DND-41 (cell line): ENCODE data around the gene IL17RE.

Experiments
- EZH2 ChIP-seq: IDR thresholded peaks from 3 replicates; pipeline ENCODE4 v1.6.1; 2012; ENCODE audit warnings: borderline replicate concordance, low read depth, mild to moderate bottlenecking, moderate library complexity, low read length, inconsistent platforms; ENCODE audit not compliant: severe bottlenecking
- TF ChIP-seq, protein P1 (sequence below): IDR thresholded peaks from 2 replicates; pipeline ENCODE4 v1.5.1; 2012; ENCODE audit warnings: borderline replicate concordance, low read length, moderate library complexity, mild to moderate bottlenecking; ENCODE audit not compliant: poor library complexity, severe bottlenecking; ENCODE audit errors: extremely low read depth

DNA sequence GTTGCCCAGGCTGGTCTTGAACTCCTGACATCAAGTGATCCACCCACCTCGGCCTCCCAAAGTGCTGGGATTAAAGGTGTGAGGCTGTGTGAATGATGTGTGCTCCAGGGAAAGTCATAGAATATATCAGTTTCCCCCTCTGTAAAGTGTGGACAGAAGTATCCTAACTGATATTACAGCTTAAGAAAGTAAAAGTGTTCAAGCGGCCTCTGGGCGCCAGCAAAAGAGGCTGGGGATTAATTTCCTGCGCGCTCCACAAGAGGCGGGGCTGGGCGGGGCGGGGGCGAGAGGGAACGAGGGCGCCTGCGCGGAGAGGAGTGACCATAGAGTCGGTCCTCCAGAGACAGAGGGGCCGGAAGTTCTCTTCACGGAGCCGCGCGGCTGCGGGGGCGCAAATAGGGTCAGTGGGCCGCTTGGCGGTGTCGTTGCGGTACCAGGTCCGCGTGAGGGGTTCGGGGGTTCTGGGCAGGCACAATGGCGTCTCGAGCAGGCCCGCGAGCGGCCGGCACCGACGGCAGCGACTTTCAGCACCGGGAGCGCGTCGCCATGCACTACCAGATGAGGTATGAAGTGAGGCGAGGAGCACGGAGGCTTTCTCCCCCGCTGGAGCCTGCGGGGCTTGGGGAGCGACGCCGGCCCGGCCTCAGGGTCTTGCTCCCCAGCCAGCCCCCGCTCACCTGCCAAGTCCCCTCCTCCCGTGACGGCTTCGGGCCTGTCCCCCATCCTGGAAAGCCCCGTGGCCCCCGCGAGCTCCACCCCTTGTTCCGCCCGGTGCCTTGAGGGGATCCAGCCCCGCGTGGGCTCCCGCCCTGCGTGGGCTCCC is 12.2 kb upstream of the IL17RE start, which contains the start of gene JAGN1:
- TF ChIP-seq, protein P1, sequence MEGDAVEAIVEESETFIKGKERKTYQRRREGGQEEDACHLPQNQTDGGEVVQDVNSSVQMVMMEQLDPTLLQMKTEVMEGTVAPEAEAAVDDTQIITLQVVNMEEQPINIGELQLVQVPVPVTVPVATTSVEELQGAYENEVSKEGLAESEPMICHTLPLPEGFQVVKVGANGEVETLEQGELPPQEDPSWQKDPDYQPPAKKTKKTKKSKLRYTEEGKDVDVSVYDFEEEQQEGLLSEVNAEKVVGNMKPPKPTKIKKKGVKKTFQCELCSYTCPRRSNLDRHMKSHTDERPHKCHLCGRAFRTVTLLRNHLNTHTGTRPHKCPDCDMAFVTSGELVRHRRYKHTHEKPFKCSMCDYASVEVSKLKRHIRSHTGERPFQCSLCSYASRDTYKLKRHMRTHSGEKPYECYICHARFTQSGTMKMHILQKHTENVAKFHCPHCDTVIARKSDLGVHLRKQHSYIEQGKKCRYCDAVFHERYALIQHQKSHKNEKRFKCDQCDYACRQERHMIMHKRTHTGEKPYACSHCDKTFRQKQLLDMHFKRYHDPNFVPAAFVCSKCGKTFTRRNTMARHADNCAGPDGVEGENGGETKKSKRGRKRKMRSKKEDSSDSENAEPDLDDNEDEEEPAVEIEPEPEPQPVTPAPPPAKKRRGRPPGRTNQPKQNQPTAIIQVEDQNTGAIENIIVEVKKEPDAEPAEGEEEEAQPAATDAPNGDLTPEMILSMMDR, result no peak
- no peak for TF ChIP-seq EZH2
